T1000 (cell line): ENCODE measurements around the gene ARL10.

Experiments
- DNase-seq: peaks from one replicate; lab custom pipeline; 2025; ENCODE audit warnings: mixed read lengths; lab: John Stamatoyannopoulos, UW

Gene ARL10

DNA sequence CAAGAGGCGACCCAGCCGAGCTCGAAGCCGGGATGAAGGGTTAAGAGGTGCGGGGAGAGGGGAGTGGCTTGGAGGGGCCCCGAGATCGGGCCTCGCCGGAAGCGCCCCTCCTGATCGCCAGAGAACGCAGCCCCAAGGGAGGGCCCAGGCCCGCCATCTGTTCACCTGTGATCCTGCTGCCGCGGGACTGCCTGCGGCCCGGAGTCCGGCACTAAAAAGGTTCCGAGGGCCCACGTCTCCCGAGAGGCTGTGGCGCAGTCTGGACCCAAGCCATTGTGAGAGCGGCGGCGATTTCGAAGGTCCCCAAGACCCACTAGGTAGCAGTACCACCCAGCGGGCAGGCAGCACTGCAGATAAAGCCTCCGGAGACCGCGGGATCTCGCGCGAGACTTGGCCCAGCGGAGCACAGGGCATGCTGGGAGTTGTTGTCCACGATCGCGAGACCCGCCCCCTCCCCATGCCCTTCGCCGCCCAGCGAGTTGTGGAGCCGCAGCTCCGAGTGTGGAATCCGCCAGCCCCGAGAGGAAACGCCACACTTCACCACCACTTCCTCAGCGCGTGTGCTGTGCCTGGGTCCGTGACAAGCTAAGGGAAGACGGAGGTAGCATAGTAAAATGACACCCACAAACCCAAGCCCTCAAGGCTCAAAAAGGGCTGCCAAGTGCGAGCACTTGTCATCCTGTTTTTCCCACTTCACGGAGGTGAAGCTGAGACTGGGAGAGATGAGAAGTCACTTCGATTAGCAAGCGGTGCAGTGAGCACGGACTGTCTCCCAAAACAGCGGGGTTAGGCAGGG lies 3.7 kb upstream of the ARL10 start, which contains the start of gene KIAA1191:
TSS of gene KIAA1191 (minus strand) at position 328 of the 796 bp plus-strand sequence. CDS start 2,256 bp downstream, outside the sequence.
- peak; percentile 82 for DNase-seq

DNA sequence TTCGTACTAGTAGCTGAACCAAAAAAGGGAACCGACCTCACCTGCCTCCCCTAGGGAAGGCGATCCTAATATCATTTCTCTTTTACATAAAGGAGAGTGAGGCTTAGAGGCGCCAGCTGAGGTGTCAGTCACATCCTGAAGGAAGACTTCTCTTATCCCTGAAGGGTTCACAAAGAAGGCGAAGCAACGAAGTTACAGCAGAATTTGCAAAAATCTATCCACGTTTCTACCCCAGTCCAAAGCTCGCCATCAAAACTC lies 3.1 kb upstream of the ARL10 start:
- no peak for DNase-seq

DNA sequence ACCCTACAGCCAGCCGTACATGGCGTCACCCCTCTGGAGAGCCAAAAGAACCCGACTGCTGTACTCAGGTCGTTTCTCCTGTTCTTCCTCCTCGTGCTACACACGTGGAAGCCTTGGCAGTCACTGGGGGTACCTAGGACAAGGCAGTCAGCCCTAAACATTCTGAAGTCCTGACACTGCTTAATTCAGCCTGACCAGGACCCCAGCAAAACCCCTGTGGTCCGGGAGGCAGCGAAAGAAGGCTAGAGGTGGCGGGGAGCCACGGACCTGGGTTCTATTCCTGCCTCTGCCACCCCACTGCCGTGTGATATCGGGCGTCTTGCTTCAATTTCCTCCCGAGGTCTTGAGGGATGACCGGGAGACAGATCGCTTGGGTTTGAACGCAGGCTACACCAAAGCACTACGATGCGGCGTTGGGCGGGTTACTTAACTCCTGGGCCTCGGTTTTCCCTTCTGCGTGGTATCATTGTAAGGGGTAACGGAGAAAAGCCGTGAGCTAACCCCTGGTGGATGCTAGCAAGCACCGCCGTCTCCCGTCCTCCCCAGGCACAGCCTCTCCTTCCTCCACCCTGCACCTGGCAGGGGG lies 429 bp upstream of the ARL10 start:
- no peak for DNase-seq

DNA sequence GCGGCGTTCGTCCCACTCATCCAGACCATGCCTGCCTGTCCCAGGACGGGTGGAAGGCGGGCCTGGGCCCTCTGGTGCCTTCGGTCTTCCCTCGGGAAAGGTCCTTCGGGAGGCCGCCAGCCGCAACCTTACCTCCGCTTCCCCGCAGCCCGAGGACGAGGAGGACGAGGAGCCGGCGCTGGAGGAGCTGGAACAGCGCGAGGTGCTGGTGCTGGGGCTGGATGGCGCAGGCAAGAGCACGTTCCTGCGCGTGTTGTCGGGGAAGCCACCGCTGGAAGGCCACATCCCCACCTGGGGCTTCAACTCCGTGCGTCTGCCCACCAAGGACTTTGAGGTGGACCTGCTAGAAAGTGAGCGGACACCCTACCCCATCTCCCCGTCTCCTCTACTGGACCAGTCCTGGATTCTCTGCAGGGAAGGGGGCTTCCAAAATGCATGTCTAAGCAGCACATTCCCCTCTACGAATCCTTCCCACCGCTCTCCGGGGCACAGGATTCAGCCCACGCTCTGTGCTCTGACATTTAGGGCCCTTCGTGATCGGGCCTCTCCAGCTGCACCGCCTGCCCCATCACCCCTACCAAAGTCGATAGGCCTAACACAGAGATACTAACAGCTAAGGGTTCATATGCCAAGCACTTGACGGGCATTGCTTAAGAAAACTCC lies 1.1 kb downstream of the ARL10 start:
- no peak for DNase-seq

DNA sequence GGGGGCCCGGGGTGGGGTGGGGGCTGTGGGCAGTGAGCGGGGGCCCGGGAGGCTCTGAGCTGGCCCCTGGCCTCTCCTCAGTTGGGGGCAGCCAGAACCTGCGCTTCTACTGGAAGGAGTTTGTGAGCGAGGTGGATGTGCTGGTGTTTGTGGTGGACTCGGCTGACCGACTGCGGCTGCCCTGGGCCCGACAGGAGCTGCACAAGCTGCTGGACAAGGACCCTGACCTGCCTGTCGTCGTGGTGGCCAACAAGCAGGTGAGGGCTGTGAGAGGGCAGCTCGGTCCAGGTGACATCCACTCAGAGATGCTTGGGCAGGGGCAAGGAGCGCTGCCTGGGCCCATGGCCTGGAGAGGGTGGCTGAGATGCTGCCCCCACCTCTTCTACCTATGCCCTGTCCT lies 3.4 kb downstream of the ARL10 start:
- no peak for DNase-seq

DNA sequence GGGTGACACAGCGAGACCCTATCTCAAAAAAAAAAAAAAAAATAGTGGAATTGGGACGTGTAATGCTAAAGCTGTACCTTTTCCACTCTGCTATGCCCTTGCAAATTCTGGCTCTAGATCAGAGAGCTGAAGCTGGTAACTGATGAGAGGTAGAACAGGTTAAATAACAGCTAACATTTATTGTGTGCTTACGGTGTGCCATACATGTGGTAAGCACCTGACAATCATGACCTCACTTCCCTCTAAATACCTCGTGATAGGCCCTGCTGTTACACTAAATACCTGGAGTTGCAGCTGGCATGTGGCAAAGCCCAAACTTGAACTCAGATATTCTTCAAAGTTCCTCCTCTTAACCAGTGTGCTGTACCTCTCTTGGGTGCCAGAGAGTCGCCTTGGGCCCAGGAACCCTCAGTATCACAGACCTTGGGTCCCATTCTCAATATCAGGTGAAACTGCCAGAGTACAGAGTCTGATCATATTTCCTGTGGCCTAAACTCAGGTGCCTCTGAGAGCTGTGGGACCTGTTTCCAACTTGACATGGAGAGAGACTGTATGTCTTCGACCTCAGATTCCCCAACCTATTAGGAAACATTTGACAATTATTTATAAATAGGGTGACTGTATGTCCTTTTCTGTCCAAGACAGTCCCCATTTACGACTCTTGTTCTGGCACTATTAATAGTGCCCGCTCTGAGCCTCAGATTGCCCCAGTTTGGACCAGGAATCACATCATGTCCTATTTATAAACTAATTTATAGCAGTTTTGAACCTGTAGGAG lies 4.8 kb downstream of the ARL10 start:
- DNase-seq: no peak

DNA sequence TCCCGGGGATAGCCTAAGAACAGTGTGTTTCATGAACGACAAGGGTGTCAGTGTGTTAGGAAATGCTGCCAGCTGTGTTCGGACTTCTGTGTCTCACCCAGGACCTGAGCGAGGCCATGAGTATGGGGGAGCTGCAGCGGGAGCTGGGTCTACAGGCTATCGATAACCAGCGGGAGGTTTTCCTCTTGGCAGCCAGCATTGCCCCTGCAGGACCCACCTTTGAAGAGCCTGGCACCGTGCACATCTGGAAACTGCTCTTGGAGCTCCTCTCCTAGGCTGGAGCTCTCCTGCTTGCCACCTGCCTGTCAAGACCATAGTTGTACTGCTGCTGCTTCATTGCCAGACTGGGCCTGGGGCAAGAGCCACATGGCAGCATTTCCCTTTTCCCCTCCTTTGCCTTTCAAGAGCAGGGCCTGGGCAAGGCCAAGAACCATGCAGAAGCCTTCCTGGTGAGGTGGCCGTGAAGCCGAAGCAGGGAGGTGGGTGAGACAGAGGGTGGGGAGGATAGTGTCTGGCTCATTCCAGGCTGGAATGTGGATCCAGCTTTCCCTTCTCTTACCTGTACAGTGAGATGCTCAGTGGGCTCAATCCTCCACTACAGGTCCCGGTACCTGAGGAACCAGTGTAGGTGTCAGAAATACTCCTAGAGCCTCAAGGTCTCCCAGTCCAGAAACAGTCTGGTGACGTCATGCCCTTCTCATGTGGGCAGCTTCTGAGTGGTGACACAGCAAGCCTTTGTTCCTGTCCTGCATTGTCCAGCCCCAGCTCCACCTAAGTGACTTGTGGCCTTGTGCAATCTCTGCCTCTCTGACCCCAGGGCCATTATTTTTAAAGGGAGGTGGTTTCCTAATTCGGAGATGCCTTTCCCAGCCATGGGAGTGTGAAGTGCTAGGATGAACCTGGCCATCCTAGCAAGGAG lies 6.6 kb downstream of the ARL10 start:
- DNase-seq: no peak

DNA sequence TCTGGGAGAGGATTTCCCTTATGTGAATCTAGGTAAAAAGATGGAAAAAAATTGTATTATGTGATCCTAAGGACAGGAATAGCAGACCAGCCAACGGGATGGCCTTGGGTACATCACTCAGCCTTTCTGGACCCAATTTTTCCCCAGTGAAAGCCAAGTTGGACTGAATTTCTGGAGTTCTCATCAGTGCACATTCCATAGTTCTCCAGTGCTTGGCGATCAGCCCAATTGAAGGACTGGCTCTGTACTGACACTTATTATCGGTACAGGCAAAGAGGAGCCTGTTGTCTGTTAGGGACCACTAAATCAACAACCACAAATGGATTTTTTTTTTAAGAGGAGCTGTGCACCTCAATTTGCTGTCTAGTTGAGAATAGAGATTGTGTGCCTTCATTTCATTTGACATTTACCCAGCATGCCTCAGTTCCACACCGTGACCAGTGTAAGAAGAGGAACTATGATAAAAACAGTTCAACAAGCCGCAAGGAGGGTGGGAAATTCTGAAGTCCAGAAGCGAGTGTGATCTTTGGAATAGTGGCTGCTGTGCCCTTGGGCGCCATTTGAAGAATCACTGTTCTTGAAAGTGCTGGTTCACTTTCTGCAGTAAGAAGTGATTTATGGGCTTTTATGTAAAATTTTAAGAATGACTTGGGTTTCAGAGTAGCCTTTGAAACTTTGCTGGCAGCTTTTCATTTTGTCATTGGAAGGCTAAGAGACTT lies 8.0 kb downstream of the ARL10 start:
- no peak for DNase-seq

DNA sequence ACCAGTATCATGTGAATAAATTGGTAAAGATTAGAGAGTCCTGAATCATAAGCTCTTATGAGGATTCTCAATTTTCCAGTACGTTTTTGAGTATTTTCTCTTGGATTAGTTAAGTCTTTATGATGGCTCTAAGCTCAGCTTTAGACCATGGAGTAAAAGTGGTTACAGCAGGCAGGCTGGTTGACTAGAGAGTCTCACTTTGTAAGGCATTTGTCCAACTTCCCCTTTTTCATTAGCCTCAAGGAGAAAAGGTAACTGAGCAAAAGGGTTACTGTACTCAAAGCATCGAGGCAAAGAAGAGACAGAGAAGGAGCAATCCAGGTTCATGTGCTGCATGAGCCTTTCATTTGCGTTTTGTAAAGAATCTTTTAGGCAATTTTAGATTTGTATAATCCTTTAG lies 14.6 kb downstream of the ARL10 start:
- DNase-seq: no peak

DNA sequence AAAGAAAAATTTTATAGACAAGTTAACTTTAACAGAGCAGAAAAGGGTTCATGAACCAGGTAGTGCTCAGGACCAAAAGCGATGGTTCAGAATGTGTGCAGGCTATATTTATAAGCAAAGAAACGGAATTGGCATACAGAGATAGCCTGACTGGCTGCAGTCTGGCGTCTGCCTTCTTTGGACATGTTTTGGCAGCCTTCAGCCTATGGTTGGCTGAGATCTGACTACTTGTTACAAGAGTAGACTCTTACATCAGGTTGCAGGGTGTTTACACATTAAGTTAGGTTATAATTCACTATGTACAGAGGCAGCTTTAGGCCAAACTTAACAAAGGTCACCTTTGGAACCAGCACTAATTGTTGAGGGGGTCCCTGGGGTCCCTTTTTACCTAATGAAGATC lies 16.1 kb downstream of the ARL10 start:
- no peak for DNase-seq

DNA sequence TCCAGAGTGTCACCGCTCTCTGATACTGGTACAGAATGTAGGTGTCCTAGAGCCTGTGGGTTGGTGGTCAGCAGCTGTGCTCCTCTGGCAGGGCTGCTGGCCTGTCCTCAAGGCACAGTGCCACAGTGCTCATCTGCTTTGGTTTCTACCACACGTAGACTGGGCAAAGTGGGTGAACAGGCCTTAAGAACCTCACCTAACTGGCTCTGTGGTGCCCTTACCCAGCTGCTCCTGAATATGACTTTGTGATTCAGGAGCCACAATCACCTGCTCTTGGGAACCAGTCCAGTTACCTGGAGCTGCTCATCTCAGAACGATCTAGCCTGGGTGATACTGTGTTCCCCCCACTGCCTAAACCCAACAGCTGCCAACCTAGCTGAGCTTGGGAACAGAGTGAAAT lies 16.7 kb downstream of the ARL10 start:
- no peak for DNase-seq

DNA sequence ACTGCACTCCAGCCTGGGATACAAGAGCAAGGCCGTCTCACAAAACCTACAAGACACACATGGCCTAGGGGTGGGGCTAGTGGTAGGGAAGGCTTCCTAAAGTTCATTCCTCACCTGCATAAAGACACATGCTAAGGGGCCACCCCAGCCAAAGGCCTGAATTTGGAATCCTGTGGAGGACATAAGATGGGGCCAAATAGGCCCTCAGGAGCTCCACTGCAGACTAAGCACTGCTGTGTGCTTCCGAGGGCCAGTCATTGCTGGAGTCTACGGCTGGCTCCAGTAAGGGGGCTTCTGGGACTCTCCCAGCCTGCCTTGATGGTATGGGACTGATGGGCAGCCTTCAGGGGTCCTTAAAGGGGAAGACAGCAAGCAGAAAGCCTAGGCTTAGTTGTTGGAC lies 17.4 kb downstream of the ARL10 start:
- DNase-seq: no peak

DNA sequence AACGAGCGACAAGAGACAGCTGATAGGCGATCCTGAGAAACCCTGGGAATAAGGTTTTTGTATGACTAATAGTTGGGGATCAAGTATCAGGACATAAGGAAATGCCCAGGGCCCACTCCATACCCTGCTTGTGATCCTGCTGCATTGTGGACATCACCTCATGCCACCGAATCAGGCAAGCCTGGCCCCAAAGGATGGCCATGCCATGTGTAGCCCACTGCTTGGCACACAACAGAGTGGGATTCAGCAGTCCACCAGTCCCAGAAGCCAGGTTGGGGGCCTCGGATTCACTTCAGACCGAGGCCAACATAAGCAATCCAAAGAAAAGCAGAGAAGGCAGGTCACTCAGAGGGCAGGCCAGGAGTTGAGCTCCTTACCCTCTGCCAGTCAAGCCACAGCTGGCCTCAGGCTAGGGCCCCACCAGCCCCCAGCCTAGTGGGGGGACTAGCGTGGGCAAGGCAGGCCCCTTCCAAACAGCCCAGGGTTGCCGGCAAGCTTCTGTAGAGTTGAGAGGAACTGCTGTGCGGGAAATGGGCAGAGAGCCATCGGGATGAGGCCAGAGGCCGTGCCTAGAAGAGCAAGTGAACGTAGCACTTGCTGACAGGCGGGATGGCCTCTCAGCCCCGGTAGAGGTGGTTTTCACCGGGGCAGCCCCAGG lies 18.1 kb downstream of the ARL10 start:
- DNase-seq: no peak

DNA sequence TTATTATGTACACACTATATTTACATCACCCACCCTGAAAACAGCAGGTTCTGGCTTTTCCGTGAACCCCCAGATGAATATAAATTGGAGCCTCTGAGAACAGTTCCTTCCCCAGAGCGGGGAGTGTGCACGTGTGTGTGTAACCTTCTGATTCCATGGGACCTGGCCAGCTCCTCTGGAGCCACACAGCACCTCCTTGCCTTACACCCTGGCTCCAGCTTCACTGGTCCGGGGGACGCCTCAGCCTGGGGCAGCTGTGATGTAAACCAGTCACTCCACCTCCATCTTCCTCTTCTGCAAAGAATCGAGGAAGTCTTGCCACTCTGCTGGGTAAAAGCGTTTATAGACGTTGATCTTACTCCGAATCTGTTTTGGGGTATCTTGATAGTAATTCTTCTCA lies 18.7 kb downstream of the ARL10 start:
- DNase-seq: no peak

DNA sequence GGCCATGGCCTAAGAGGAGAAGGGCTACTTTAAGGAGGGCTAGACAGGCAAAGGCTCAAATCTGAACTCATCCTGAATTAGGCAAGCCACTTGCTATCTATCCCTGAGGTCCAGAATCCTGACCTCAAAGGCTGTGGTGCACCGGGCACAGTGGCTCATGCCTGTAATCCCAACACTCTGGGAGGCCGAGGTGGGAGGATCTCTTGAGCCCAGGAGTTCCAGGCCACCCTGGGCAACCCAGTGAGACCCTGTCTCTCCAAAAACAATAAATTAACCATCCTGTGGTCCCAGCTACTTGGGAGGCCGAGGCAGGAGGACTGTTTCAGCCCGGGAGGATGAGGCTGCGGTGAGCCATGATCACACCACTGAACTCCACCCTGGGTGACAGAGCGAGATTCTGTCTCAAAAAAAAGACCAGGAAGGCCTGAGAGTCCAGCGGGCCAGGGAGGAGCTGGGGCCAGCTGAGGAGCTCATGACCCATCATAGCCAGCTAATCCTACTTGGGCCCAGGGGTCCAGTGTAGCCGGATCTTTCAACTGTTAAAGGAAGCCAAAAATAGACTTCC lies 19.2 kb downstream of the ARL10 start:
- no peak for DNase-seq

DNA sequence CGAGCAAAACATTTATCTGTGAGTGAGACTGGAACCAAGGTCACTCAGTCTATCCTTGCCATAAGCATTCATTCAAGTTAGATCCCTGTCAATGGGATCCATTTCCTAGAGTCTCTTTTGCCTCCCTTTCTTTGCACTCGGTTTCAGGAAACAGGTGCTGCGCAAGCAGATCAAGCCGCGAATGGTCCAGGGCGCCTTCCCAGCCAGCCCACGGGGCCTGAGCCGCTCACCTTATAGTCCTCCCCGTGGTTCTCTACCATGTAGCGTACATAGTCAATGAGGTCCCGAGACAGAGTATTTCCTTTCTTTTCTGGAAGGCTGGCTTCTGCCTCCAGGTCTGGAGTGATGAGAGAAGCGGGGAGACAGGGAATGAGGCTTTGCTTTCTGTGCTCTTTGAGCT lies 19.7 kb downstream of the ARL10 start:
- no peak for DNase-seq

DNA sequence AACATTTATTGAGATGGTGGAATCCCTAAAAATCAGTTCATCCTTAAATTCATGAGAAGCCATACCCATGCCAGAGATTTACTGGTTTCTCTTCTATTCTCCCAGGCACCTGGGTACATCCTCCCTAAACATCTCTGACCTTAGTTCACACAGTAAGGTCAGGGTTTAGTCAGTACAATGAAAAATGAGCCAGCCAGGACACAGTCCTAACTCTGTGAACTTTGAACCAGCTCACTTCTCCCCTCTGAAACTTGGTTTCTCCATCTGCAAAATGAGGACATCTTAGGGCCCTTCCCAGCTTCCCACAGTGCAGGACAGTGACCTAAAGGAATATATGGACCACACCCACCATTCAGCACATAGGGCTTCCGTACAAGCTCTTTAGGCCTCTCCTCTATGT lies 21.2 kb downstream of the ARL10 start:
- no peak for DNase-seq

DNA sequence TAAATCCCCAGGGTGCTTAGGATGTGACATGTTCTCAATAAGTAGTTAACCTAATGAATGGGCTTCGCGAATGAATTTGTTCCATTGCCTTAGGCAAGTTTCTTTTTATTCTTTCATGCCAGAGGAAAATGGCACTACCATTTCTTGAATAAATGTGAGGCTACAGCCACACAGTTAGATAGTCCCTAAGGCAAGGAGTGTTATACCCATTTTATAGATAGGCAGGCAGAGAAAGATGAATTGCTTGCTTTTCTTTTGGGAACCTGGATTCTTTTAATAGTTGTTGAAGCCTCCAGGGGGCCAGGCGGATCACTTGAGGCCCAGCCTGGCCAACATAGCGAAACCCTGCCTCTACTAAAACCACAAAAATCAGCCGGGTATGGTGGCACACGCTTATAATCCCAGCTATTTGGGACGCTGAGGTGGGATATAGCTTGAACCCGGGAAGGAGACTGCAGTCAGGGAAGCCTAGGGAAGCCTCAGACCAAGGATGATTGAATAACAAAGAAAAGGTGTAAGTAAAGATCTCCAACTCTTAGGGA lies 22.2 kb downstream of the ARL10 start:
- DNase-seq: no peak

DNA sequence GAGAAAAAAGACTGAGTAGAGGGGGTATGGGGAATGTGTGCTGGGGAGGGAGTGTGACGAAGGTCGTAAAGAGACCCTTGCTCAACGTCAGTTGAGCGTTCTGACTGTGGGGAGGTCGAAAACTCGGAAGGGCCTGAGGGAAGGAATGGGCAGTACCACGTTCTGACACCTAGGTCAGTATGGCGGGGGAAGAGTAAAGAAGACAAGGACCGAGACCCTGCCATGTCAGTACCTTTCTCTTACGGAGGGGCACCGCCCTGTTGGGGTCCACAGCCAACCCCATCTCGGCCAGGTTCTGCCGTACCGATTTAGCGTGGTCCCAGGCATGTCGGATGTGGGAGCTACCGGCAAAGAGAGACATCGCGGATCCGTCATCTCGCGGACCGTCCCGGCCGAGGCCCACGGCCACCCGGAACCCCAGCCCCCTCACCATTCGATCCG lies 22.7 kb downstream of the ARL10 start:
- DNase-seq: no peak
